Ishikawa (cell line): ENCODE results near the gene ADARB1.

Experiments
- CEBPB ChIP-seq: IDR thresholded peaks from 2 replicates; pipeline ENCODE4 v1.6.1; 2012
- CREB1 ChIP-seq: IDR thresholded peaks from 2 replicates; pipeline ENCODE4 v1.6.1; 2012; ENCODE audit warnings: low read depth
- EGR1 ChIP-seq: IDR thresholded peaks from 2 replicates; pipeline ENCODE4 v1.6.1; 2012
- EP300 ChIP-seq: IDR thresholded peaks from 2 replicates; pipeline ENCODE4 v1.6.1; 2012; ENCODE audit warnings: borderline replicate concordance
- FOXM1 ChIP-seq: IDR thresholded peaks from 2 replicates; pipeline ENCODE4 v1.6.1; 2012; ENCODE audit warnings: low read depth, borderline replicate concordance
- MAX ChIP-seq: IDR thresholded peaks from 2 replicates; pipeline ENCODE4 v1.6.1; 2012
- NFIC ChIP-seq: IDR thresholded peaks from 2 replicates; pipeline ENCODE4 v1.6.1; 2012
- RAD21 ChIP-seq: IDR thresholded peaks from 2 replicates; pipeline ENCODE4 v1.6.1; 2012; ENCODE audit warnings: low read depth
- REST ChIP-seq: IDR thresholded peaks from 2 replicates; pipeline ENCODE4 v1.6.1; 2012; ENCODE audit warnings: low read depth, mild to moderate bottlenecking
- TAF1 ChIP-seq: IDR thresholded peaks from 2 replicates; pipeline ENCODE4 v1.6.1; 2012; ENCODE audit warnings: low read depth, mild to moderate bottlenecking
- TCF12 ChIP-seq: IDR thresholded peaks from 2 replicates; pipeline ENCODE4 v1.6.1; 2012; ENCODE audit warnings: low read depth
- TEAD4 ChIP-seq: IDR thresholded peaks from 2 replicates; pipeline ENCODE4 v1.6.1; 2012
- USF1 ChIP-seq: IDR thresholded peaks from 2 replicates; pipeline ENCODE4 v1.6.1; 2012
- YY1 ChIP-seq: IDR thresholded peaks from 2 replicates; pipeline ENCODE4 v1.6.1; 2012; ENCODE audit warnings: low read depth
- ZBTB7A ChIP-seq: IDR thresholded peaks from 2 replicates; pipeline ENCODE4 v1.6.1; 2012; ENCODE audit warnings: low read depth

The ADARB1 gene

DNA sequence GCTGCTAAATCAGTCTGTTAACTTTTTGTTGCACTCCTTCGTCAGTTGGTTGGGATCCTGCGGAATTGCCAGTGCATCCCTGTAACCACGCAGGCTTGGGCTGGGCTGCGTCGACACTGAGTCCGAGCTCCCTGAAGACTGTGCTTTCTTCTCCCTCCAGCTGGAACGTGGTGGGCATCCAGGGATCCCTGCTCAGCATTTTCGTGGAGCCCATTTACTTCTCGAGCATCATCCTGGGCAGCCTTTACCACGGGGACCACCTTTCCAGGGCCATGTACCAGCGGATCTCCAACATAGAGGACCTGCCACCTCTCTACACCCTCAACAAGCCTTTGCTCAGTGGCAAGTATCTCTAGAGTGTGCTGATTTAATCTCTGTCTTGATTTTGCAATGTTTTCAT is 130.0 kb downstream of the ADARB1 start:
- no peak for TF ChIP-seq YY1

DNA sequence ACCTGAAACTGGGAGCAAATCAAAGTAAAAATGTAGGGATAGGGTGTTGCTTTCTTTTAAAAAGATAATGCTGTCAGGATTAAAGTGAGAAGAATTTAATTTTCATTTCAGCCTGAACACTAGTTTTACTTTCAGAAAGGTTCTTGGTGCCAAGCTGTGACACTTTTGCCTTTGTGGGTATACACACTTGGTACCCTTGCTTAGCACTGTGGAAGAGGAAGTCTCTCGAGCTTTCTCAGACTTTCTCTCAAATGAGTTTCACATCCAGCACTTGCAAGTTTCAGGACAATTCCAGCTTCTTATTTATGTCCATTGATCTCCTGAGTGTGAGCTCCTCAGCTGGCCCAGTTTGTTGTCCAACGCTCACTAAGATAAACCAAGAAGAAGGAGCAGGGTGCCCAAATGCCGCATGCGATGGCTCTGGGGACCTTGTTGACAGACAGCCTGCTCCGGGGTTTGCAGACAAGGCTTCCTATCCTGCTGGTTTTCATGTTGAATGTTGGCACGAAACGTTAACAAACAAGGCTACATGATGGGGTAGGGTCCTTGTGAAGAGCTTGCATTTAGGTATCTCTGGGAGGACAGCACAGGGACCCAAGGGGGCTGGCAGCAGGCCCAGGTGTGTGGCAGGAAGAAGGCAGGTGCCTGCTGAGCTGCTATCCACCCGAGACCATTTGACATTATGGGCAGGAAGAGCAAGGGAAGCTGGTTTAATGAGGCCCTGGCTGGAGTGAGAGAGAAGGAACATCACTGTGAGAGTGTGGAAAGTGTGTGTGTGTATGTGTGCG is 133.7 kb downstream of the ADARB1 start:
- TF ChIP-seq EGR1, result no peak
- no peak for TF ChIP-seq TCF12
- TF ChIP-seq ZBTB7A, result no peak
- no peak for TF ChIP-seq TAF1
- TF ChIP-seq RAD21, result no peak
- TF ChIP-seq YY1, result no peak
- TF ChIP-seq EP300, result no peak
- no peak for TF ChIP-seq FOXM1
- no peak for TF ChIP-seq REST
- TF ChIP-seq MAX, result no peak
- no peak for TF ChIP-seq TEAD4
- no peak for TF ChIP-seq CEBPB
- no peak for TF ChIP-seq NFIC
- TF ChIP-seq CREB1, result no peak
- no peak for TF ChIP-seq USF1

DNA sequence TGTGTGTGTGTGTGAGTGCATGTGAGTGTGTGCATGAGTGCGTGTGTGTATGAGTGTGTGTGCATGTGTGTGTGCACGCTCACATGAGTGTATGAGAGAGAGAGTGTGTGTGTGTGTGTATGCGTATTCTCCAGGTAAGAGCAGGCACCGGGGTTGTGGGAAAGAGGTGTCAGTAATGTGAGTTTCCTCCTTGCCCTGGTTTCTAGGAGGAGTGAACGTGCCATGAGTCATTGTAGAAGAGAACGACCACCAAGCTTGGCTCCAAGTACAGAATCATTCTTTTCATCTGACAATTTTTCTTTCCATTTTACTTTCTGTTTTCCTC is 134.2 kb downstream of the ADARB1 start:
- TF ChIP-seq TEAD4 (no peak), ZBTB7A (no peak), EGR1 (no peak)

- TF ChIP-seq TAF1 (no peak), USF1 (no peak), ZBTB7A (no peak), TCF12 (no peak), EGR1 (no peak), MAX (no peak), NFIC (no peak), REST (no peak), CEBPB (no peak), CREB1 (no peak), RAD21 (no peak), TEAD4 (no peak), EP300 (no peak), YY1 (no peak), FOXM1 (no peak)
Measured at GRCh38 chr21:45209046-45209445, 134.7 kb downstream of the ADARB1 start.

DNA sequence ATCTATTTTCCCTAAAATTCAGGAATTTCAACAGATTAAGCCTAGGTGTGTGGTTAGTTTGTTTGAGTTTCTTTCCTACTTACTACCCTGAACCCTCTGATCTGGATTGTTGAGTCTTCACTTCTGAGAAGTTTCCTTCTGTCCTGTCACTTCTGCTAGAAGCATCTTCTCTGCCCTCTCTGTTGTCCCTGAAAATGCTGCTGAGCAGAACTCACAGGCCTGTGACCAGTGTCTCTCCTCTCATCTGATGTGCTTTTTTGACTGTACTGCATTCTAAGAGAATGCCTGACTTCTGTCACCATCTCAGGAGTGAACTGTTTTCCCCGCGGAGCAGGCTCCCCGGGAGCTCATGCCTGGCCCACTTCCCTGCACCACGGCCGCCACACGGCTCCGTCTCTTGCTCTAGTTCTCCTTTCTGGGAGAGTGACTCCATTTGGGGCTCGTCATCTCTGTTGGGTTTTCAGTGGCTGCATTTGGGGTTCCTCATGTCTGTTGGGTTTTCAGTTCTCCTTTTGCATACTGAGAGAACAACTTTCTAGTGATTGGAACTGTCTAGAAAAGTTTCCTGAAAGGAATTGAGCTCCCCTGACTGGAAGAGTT is 135.4 kb downstream of the ADARB1 start:
- TF ChIP-seq MAX, result no peak
- TF ChIP-seq ZBTB7A, result no peak
- no peak for TF ChIP-seq NFIC
- no peak for TF ChIP-seq TEAD4
- no peak for TF ChIP-seq CEBPB

GRCh38 chr21:45210461-45210983 is 136.1 kb downstream of the ADARB1 start:
- no peak for TF ChIP-seq NFIC
- no peak for TF ChIP-seq ZBTB7A
- TF ChIP-seq RAD21, result no peak
- TF ChIP-seq YY1, result no peak
- TF ChIP-seq FOXM1, result no peak
- no peak for TF ChIP-seq CREB1
- no peak for TF ChIP-seq EGR1
- TF ChIP-seq CEBPB, result no peak
- no peak for TF ChIP-seq EP300
- TF ChIP-seq TEAD4, result no peak
- TF ChIP-seq MAX, result no peak
- TF ChIP-seq TAF1, result no peak
- no peak for TF ChIP-seq TCF12
- no peak for TF ChIP-seq USF1
- no peak for TF ChIP-seq REST
